Measurements from ENCODE around the gene SVEP1.

GRCh38 chr9:110517483-110517882, 62.1 kb downstream of the SVEP1 start:
- TF ChIP-seq EZH2 (IDR thresholded peaks at IDR 0.05) (no peak), FOXP2 (optimal IDR thresholded peaks at IDR 0.05; ENCODE audit: control extremely low read depth, extremely low read length, insufficient read depth) (no peak), POLR2AphosphoS5 (IDR thresholded peaks at IDR 0.05; ENCODE audit: borderline replicate concordance, low read depth, low read length) (no peak)
